GM18868 (cell line): Measurements from ENCODE around the gene PCID2.
"Not testable (repeated sequence)": the region's sequence is repeated elsewhere in the genome, so short reads cannot be mapped to it uniquely, and the experiment has no call there.

Source experiments
- ATAC-seq: cut with Tn5 transposase; IDR thresholded peaks from one replicate; pipeline ENCODE4 v1.9.1; 2021; ENCODE audit warnings: mild to moderate bottlenecking, moderate library complexity; ENCODE audit not compliant: unreplicated experiment

PCID2 gene

DNA sequence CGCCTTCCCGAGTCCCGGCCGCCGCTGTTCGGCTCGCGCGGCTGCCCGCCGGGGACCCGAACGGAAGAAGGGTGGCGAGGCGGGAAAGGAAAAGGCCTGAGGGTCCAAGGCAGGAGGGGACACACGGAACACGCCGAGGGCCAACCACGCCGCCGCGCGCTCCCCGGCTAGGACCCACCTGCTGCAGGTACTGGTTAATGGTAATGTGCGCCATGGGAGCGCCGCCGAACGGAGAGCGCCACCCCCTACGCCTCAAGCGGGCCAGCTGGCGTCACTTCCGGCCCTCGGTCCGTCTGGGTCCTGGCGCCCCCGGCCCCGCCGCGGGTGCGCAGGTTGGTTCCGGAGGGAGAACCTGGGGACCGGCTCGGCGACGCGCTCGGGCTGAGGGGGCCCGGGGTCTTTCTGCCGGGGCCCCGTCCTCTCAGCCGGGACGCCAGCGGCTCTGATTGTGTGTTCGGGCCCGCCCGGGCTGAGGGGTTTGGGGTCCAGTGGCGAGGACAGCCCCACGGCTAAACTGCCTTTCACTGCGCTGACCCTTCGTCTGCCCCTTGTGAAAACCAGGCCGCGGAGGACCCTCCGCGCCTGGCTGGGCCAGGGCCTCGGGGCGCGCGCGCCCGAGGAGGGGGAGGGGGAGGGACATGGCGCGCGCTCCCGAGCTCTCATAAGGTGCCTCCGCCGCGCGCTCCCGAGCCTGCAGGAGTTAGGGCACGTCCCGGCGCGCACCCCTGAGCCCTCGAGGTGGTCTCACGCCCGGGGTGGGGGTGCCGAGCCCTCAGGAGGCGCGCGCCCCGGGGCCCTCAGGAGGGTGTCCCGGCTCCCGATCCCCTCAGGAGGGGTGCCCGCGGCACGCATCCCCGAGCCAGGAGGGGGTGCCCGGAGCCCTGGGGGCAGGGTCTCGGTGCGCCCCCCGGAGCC lies at the start of gene PCID2:
Gene PCID2 (minus strand): TSS at position 249 of the 915 bp plus-strand sequence. CDS start 35 bp downstream, at position 214.
- peak; percentile 75 for ATAC-seq

DNA sequence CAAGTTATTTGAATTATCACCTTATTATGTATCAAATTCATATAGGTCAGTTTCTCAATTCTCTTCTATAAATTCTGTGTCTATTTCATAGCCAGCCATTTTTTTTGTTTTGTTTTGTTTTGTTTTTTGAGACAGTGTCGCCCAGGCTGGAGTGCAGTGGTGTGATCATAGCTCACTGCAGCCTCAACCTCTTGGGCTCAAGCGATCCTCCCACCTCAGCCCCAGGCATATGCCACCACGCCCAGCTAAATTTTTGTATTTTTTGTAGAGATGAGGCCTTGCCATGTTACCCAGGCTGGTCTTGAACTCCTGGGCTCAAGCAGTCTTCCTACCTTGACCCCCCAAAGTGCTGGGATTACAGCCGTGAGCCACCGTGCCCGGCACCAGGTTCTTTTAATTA lies 49.4 kb upstream of the PCID2 start:
- ATAC-seq: not testable (repeated sequence)

DNA sequence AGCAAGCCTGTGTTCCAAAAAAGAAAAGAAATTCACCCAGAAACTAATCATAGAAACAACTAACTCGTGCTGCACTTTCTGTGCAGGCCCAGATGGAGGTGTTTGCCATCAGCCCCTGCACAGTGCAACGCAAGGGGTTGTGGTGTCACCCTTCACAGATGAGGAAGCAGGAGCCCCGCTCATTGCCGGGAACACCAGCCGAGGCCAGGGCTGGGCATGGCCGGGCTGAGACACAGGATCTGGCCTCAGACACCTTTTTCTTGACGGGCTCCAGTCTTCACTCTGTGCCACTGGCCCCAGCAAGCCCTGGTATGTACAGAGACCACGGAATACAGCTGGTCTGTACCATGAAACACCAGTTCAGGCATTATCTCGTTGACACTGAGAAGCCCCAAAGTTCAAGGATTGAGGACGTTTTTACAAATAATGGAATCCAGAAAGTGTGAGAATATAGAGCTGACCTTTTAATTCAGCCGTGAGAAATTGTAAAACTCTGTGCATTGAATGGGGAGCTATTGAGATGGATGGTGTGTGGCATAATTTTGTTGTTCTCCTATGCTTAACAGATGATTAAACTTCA lies 44.1 kb upstream of the PCID2 start:
- no peak for ATAC-seq

DNA sequence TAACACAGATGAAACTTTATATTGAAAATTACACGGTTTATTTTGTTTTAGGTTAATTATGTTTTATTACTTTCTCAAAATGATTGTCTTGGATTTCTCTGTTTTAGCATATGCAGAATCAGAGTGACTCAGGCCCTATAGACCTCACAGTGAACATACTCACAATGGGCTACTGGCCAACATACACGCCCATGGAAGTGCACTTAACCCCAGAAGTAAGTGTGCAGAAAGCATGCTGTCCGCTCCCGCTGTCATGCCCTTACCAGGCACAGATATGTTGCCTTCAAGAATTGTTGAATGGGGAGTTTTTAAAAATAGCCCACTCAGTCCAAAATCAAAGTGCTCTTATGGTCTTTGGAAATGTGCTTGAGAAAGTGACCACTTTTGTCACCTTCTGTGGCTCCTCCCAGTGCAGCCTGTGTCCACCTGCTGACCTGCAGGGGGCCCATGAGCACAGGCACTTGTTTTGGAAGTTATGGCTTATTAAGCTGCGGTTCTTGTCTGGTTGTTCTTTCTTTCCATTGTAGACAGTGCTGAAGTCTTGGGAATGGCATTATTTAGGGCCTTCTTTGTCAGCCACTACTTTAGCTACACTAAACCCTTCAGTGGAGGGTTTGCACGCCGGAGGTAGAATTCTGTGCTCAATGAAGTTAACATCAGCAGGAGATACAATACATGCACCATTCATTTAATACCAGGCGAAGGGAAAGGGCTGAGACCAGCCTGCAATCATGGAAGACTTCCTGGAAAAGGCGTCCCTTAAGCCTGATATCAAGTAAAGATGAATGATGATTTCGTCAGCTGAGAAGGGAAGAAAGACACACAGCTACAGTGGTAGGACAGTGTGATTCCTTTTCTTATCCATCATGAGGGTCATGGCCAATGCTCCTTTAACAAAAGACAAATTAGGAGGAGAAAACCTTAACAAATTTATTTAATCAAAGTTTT lies 37.7 kb upstream of the PCID2 start:
- no peak for ATAC-seq

DNA sequence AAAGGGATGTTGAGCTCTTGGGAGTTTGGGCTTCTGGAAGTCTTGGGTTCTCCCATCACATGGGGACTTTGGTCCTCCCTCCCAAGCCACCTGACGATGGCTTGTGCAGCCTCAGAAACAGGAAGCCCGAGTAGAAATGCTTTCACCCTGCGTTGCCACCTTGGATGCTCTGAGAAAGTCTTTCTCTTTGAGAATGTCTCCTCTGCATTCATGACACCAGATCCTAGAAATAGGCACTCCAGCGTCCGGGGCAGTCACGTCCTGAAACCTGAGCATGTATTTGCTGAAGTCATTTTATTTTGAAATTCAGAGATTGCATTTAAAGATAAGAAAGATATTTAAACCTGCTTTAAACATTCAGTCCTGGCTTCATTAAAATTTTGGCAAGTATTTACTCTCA lies 35.4 kb upstream of the PCID2 start:
- ATAC-seq: no peak

DNA sequence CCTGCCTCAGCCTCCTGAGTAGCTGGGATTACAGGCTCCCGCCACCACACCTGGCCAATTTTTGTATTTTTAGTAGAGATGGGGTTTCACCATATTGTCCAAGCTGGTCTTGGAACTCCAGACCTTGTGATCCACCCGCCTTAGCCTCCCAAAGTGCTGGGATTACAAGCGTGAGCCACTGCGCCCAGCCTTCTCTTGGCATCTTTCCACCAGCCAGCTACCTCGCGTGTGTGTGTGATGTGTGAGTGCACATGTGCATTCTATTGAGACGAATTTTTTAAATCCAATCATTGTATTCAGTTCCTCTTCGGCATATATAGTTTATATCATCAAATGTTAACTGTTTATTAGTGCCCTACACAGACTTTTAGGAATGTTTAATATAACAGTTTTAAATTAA lies 33.2 kb upstream of the PCID2 start:
- not testable (repeated sequence) for ATAC-seq

DNA sequence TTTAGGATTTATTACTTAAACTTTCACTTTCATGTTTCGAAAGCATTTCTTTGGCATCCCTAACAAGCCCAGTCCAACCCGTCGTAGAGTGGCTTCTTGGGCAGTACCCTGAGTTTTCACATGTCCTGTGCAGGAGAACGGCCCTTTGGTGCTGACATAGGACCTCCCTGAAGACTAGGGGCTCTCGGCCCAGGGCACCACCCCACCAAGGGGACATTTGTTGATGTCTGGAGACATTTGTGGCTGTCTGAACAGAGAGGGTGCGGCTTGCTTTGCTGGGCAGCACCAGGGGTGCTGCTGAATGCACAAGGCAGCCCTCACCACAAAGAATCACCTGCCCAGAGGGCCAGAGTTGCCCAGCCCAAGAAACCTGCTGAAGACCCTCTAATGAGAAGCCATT lies 31.5 kb upstream of the PCID2 start:
- no peak for ATAC-seq

DNA sequence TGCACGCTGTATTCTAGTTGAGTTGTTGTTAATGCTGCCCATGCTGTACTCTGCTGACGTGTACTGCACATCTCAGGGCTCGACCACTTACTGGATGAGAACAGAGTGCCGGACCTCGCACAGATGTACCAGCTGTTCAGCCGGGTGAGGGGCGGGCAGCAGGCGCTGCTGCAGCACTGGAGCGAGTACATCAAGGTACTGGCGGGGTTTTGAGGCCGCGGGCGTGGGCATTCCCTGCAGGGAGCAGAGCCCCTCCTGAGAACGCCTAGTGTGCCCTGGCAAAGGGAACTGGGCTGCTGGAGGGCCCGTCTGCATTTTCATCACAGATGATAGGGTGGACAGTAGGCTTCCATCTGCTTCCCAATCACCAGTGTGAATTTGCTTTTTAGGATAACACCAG lies 30.9 kb upstream of the PCID2 start:
- ATAC-seq: no peak

DNA sequence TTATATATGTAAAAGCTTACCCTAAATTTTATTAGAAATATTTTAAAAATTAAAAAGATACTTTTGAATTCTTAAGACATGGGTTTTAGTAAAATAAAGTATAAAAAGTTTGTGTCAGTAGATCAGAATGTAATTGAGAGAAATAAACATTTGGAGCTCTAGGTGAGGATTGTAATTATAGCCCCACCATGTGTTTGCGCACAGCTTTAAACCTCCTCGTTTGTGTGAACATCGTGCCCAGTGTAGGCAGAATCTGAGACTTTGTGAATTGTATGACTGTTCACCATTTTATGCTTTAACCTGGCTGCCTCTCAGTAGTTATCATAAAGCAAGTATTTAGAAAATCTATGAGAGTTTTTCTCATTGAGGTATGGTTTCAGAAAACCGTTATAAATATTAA lies 30.1 kb upstream of the PCID2 start:
- ATAC-seq: no peak

DNA sequence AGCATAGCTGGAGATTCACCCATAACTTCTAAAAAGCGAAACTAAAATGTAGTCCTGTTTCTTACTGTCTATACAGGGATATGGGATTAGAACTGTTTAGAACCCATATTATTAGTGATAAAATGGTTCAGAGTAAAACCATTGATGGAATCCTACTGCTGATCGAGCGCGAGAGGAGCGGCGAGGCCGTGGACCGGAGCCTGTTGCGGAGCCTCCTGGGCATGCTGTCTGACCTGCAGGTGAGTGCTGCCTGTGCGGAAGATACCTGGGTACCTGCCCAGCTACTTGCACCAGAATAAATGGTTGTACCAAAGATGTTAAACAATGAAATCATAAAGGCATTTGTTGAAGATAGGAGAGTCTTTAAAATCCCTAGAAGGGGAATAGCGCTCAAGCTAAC lies 24.6 kb upstream of the PCID2 start:
- no peak for ATAC-seq

DNA sequence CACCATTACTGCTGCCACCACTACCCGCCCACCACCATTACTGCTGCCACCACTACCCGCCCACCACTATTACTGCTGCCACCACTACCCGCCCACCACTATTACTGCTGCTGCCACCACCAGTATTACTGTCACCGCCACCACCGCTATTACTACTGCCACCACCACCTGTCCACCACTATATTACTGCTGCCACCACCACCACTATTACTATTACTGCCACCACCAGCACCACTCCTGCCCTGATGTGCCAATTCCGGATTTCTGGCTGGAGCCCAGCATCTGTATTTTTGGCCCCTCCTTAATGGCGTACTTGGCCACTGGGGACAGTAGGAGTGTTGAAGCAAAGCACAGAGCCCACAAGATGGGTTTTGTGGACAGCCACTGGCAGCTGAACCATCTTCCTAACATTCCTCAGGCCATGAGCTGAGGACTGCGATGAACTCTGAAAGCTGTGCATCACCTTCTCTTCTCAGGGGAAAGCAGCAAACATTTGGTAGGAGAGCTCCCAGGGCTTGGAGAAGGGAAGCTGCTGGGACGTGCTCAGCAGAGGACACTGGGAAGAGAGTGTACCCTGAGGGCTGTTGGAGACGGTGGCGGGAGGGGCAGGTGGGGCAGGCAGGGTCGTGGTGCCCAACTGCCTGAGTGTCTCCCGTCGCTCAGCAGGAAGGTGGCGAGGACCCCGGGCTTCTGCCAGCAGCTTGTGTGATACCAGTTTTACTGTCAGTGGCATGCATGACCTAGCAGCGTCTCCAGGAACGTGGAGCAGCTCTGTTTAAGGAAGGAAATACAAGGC lies 23.9 kb upstream of the PCID2 start:
- no peak for ATAC-seq

DNA sequence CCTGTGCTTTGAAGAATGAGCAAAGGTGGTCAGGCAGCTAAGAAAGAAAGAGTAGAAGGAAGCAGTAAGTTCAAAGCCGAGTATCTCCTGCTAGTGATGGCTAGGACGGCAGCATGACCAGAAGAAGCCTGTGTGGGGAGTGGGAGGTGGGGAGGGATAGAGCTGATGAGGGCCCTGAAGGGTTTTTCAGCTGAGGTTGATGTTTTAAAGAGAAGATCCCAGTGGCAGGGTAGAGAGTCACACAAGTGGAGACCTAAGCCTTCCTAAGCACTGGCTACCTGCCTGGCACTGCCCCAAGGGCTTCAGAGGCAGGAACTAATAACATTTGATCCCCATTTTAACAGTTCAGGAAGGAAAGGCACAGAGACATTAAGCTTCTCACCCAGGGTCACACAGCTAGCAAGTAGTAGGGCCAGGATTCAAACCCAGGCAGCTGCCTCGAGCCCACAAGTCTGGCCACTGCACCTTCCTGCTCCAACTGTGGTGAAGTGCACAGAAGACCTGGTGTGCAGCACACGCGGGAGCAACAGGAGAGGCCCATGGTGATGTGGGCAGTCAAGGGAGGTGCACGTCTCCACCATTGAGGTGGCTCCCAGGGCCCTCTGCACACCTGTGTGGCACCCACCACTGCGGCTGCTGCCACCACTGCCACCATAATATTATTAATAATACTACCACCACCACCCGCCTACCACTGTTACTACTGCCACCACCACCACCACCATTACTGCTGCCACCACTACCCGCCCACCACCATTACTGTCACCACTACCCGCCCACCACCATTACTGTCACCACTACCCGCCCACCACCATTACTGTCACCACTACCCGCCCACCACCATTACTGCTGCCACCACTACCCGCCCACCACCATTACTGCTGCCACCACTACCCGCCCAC lies 23.1 kb upstream of the PCID2 start:
- ATAC-seq: no peak

DNA sequence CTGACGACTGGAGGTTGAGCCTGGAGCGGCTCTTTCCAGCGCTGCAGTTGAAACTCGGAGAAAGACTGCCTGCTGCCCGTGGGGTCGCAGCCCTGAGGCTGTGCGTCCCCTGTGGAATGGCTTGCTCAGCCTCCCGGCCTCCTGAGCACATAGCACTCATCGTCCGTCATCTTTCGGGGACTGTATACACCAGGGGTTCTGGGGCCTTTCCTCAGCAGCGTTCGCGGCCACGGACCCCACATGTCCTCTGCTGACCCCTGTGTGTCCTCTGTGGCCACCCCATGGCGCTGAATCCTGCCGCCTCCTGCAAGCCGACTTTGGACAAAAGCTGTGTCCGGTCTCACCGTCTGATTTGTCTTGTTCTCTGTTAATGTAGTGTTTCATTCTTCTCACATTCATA lies 21.3 kb upstream of the PCID2 start:
- no peak for ATAC-seq

DNA sequence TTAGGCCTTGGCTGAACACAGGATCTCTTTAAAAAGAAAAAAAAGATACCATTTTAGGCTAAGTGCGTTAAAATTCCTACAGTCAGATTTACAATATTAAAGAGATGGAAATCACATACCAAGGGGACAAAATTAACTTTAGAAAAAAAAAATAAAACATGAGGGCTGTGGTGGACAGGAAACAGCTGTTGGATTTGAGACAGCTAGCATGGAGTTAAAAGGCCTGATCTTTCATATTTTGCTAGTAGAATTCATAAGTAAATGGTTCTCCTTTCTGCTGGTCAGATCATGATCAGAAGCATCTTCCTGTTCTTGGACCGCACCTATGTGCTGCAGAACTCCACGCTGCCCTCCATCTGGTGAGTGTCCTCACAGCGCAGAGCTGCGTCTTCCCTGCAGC lies 20.7 kb upstream of the PCID2 start:
- ATAC-seq: no peak

DNA sequence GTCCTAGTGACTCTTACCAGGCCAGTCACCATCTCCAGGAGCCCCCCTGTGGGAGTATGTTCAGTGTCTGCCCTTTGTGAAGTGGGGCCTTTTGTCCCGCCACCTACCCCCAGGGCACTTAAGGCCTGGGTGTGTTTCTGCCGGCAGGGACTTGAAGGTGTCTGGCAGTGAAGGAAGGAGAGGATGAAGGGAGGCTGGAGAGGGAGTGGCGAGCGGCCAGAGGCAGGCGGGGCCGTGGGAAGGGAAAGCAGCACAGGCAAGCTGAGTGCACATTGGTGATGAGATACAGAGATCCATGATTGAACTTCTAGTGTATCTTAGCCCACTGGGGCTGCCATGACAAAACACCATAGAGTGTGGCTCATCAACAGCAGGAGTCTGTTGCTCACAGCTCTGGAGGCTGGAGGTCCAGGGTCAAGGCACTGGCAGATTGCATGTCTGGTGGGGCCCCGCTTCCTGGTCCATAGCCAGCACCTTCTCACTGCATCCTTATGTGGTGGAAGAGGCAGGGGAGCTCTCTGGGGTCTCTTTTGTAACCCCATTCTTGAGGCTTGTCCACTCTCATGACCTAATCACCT lies 18.5 kb upstream of the PCID2 start:
- no peak for ATAC-seq

DNA sequence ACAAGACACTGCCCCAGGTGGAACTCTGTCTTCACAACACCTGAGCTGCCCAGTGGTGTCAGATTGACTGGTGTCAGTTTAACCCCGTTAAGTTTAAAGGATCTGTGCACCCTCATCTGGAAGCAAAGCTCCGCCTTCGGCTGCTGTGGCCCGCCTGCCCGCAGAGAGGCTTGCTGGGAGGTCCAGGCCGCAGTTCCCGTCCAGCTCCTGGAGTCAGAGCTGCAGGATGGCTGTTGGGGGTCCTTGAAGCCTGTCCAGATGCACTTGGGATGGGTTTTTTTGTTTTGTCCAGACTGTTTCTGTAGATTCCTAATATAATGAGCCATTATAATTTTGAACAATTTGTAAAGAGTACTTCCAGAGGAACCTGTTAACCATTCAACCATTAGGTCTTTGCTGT lies 17.0 kb upstream of the PCID2 start:
- no peak for ATAC-seq

DNA sequence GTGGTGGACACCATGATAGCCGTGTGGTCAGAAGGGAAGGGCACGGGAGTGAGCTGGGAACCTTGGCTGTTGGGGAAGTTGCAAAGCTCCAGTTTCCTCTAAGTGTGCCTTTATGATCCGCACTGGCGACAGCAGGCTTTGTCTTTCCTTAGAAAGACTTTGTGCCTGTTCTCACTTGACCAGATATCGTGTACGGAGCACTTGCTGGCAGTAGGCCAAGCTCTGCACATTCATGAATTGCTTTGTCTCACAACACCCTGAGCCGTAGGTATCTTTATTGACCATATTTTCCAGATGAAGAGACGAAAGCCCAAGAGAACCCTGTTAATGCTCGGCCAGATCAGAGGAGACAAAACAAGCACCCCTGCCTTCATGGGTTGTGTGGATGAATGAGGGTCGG lies 16.0 kb upstream of the PCID2 start:
- no peak for ATAC-seq

DNA sequence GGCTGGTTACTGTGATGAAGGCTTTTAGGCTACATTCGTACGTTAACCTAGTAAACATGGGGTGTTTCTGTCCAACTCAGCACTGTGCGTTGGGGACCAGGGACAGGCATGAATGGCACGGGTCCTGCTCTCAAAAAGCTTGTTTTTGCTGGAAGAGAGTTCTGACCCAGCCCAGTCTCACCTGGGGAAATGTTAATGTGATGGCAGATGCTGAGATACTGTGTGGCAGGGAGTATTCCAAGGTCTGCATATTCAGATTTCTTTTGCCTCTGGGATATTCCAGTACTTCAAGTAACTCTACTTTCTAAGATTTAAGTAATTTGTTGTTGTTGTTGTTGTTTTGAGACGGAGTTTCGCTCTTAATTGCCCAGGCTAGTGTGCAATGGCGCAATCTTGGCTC lies 14.6 kb upstream of the PCID2 start:
- no peak for ATAC-seq

DNA sequence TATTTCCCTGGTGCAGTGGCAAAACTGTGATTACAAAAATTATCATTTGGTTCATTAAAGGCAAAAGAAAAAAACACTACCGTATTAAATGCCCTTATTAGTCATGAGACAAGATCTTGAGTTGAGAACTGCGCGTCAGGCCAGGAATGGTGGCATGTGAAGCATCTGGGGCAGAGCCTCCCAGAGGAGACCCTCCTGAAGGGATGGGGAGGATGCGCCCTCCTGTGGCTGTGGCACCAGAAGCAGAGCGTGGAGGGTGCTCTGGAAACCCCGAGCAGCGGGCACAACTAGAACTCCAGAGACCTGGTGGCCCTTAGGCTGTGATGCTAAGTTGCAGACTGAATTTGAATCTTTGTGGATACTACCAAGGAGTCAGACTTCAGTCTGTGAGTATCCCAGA lies 12.4 kb upstream of the PCID2 start:
- ATAC-seq: no peak
